ENCODE measurements around the gene SFSWAP.
A peak's percentile ranks its signal among the peaks of the same experiment; 100 is the strongest.
"Not testable (repeated sequence)": the region's sequence is repeated elsewhere in the genome, so short reads cannot be mapped to it uniquely, and the experiment has no call there.

The SFSWAP gene

GRCh38 chr12:131771965-131772364 lies 61.1 kb downstream of the SFSWAP start:
- TF ChIP-seq POLR2A (IDR thresholded peaks at IDR 0.05; ENCODE audit: low read depth, low read length) (no peak), PAX5 (IDR thresholded peaks at IDR 0.05; ENCODE audit: insufficient read depth, low read length, severe bottlenecking) (no peak), POLR2AphosphoS5 (IDR thresholded peaks at IDR 0.05; ENCODE audit: low read depth, low read length) (no peak), SPI1 (IDR thresholded peaks at IDR 0.05; ENCODE audit: low read depth, low read length) (no peak), TAF1 (IDR thresholded peaks at IDR 0.05; ENCODE audit: low read depth, low read length) (no peak), POU2F2 (IDR thresholded peaks at IDR 0.05; ENCODE audit: low read depth, low read length) (no peak)
- FAIRE-seq (peak; percentile 45), DNase-seq (ENCODE audit: insufficient read length, low spot score) (no peak)

- TF ChIP-seq POU2F2 (IDR thresholded peaks at IDR 0.05; ENCODE audit: low read depth, low read length), result 0 out of 2 replicates have a peak, but pooled peaks have one; percentile 49
- TF ChIP-seq TAF1 (IDR thresholded peaks at IDR 0.05; ENCODE audit: low read depth, low read length), result no peak
- TF ChIP-seq PAX5 (IDR thresholded peaks at IDR 0.05; ENCODE audit: insufficient read depth, low read length, severe bottlenecking), result peak; percentile 39
- TF ChIP-seq SPI1 (IDR thresholded peaks at IDR 0.05; ENCODE audit: low read depth, low read length), result peak; percentile 99
- no peak for TF ChIP-seq POLR2A (IDR thresholded peaks at IDR 0.05; ENCODE audit: low read depth, low read length)
- DNase-seq (ENCODE audit: insufficient read length, low spot score), result peak; percentile 52
- FAIRE-seq, result peak; percentile 87
Measured at GRCh38 chr12:131773582-131774221, 62.8 kb downstream of the SFSWAP start.

- FAIRE-seq (peak; percentile 64), DNase-seq (ENCODE audit: insufficient read length, low spot score) (no peak)
- no peak for TF ChIP-seq SPI1 (IDR thresholded peaks at IDR 0.05; ENCODE audit: low read depth, low read length)
- TF ChIP-seq PAX5 (IDR thresholded peaks at IDR 0.05; ENCODE audit: insufficient read depth, low read length, severe bottlenecking), result no peak
- no peak for TF ChIP-seq POU2F2 (IDR thresholded peaks at IDR 0.05; ENCODE audit: low read depth, low read length)
- TF ChIP-seq TAF1 (IDR thresholded peaks at IDR 0.05; ENCODE audit: low read depth, low read length), result no peak
- no peak for TF ChIP-seq POLR2AphosphoS5 (IDR thresholded peaks at IDR 0.05; ENCODE audit: low read depth, low read length)
- no peak for TF ChIP-seq POLR2A (IDR thresholded peaks at IDR 0.05; ENCODE audit: low read depth, low read length)
Measured at GRCh38 chr12:131774576-131775391, 63.9 kb downstream of the SFSWAP start.

GRCh38 chr12:131775392-131776236 lies 64.7 kb downstream of the SFSWAP start:
- no peak for DNase-seq (ENCODE audit: insufficient read length, low spot score)
- TF ChIP-seq POLR2AphosphoS5 (IDR thresholded peaks at IDR 0.05; ENCODE audit: low read depth, low read length) (no peak), PAX5 (IDR thresholded peaks at IDR 0.05; ENCODE audit: insufficient read depth, low read length, severe bottlenecking) (no peak), POLR2A (IDR thresholded peaks at IDR 0.05; ENCODE audit: low read depth, low read length) (no peak), TAF1 (IDR thresholded peaks at IDR 0.05; ENCODE audit: low read depth, low read length) (no peak), POU2F2 (IDR thresholded peaks at IDR 0.05; ENCODE audit: low read depth, low read length) (no peak), SPI1 (IDR thresholded peaks at IDR 0.05; ENCODE audit: low read depth, low read length) (no peak)
- no peak for FAIRE-seq

- TF ChIP-seq SPI1 (IDR thresholded peaks at IDR 0.05; ENCODE audit: low read depth, low read length) (no peak), POU2F2 (IDR thresholded peaks at IDR 0.05; ENCODE audit: low read depth, low read length) (no peak), TAF1 (IDR thresholded peaks at IDR 0.05; ENCODE audit: low read depth, low read length) (no peak), POLR2AphosphoS5 (IDR thresholded peaks at IDR 0.05; ENCODE audit: low read depth, low read length) (no peak)
- FAIRE-seq (peak; percentile 57), DNase-seq (ENCODE audit: insufficient read length, low spot score) (no peak)
Measured at GRCh38 chr12:131776237-131776889, 65.5 kb downstream of the SFSWAP start.

GRCh38 chr12:131777269-131777668 lies 66.4 kb downstream of the SFSWAP start:
- FAIRE-seq; DNase-seq (ENCODE audit: insufficient read length, low spot score): not testable (repeated sequence)

- DNase-seq (ENCODE audit: insufficient read length, low spot score), result no peak
- TF ChIP-seq SPI1 (IDR thresholded peaks at IDR 0.05; ENCODE audit: low read depth, low read length) (no peak), POLR2AphosphoS5 (IDR thresholded peaks at IDR 0.05; ENCODE audit: low read depth, low read length) (no peak), TAF1 (IDR thresholded peaks at IDR 0.05; ENCODE audit: low read depth, low read length) (no peak), POLR2A (IDR thresholded peaks at IDR 0.05; ENCODE audit: low read depth, low read length) (no peak), POU2F2 (IDR thresholded peaks at IDR 0.05; ENCODE audit: low read depth, low read length) (no peak), PAX5 (IDR thresholded peaks at IDR 0.05; ENCODE audit: insufficient read depth, low read length, severe bottlenecking) (no peak)
- FAIRE-seq, result no peak
Measured at GRCh38 chr12:131779027-131779426, 68.1 kb downstream of the SFSWAP start.

- FAIRE-seq, result no peak
- TF ChIP-seq TAF1 (IDR thresholded peaks at IDR 0.05; ENCODE audit: low read depth, low read length) (no peak), POLR2AphosphoS5 (IDR thresholded peaks at IDR 0.05; ENCODE audit: low read depth, low read length) (no peak), POLR2A (IDR thresholded peaks at IDR 0.05; ENCODE audit: low read depth, low read length) (no peak), POU2F2 (IDR thresholded peaks at IDR 0.05; ENCODE audit: low read depth, low read length) (no peak), PAX5 (IDR thresholded peaks at IDR 0.05; ENCODE audit: insufficient read depth, low read length, severe bottlenecking) (no peak), SPI1 (IDR thresholded peaks at IDR 0.05; ENCODE audit: low read depth, low read length) (no peak)
- no peak for DNase-seq (ENCODE audit: insufficient read length, low spot score)
Measured at GRCh38 chr12:131782061-131782460, 71.2 kb downstream of the SFSWAP start.

Measured in GM12891 (cell line).